Measurements from ENCODE around the gene DPH1.

Gene DPH1

GRCh38 chr17:2062571-2063183 is 32.7 kb downstream of the DPH1 start:
- no peak for DNase-seq (ENCODE audit: low spot score)

DNA sequence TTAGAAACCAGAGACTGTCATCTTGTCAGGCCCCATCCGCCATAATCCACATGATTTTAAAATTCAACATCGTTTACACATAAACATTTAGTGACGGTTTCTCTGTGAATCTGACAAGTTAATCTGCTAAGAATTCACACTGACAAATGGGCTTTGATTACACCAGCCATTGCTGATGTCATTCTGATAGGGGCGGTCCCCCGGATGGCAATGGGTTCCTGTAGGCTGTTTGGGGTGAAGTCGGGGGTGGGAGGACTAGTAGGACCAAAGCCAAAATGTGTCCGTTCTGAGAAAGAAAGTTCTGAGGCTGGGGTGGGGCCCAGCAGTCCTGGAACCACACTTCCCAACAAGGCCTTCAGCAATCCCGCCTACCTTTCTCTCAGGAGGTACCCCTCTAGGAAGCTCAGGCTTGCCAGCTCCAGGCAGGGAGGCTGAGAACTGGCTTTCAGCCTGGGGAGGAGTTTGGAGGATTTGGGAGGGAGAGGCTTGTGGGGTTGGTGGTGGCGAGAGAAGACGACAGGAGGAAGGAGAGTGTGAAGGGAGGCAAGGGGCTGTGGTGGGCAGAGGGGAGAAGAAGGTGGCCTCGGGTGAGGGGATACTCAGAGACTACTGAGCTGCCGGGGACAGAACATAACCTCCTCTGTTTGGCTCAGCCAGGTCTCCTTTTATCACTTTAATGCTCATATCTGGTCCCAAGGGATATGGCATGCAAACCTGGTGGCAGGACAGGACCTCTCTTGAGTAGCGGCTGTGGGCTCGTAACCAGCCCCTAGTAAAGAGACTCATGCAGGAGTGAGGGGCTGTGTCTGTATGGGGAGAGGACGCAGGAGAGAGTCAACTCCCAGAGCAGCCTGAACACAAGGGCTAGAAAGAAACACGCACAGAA is 33.6 kb downstream of the DPH1 start:
- no peak for DNase-seq (ENCODE audit: low spot score)

DNA sequence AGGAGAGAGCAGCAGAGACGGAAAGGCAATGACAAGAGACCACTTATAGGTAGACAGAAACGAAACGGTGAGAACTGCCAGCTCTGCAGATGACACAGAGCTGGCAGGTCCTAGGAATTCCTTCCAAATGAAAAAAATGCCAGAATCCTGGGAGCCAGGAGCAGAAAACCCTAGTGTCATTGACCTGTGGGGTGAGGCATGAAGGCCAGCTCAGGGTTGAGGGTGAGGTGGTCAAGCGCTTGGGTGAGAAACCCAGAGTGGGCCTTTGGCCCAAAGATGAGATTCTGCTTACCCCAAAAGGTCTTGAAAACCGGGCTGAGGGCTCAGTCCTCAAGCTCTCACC is 34.2 kb downstream of the DPH1 start:
- DNase-seq (ENCODE audit: low spot score) = no peak

- DNase-seq (ENCODE audit: low spot score) = no peak
These were observed 34.6 kb downstream of the DPH1 start for GRCh38 chr17:2064520-2064971.

DNA sequence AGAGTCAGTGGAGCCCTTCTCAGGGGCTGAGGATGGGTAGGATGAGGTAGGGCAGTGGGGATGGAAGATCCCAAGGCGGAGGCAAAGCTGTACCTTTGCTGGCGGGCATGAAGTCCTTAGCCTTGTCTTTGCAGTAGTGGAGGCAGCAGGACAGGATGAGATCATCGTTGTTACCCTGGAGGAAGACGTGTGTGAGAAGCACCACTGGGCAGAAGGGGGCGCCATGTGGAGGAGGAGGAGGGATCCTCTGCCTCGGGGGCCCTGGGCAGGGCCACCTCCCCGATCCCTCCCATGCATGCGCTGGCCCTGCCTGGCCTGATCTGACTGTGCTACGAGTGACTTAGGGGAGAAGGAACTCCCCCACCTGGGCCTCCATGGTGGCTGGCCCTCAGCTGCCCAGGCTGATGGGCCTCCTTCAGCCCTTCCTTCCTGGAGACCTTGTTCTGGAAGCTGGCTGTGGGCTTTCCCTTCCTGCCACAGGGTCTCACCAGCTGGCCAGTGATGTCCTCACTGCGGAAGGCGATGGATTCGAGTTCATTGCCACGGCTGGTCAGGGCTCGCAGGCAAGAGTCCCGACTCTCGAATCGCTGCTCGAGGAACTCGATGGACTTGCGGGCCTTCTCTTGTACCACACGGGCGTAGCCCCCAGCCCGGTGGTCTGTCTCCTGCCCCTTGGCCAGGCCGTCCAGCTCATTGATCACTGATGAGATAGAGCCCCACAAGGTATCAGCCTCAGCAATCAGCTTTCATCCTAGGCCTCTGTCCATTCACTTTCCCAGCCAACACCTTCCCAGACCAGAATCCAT is 35.2 kb downstream of the DPH1 start:
- DNase-seq (ENCODE audit: low spot score) = no peak

- no peak for DNase-seq (ENCODE audit: low spot score)
These were observed 36.0 kb downstream of the DPH1 start for GRCh38 chr17:2065949-2066400.

- DNase-seq (ENCODE audit: low spot score) = no peak
These were observed 37.2 kb downstream of the DPH1 start for GRCh38 chr17:2067048-2067561.

GRCh38 chr17:2067608-2068024 is 37.7 kb downstream of the DPH1 start:
- DNase-seq (ENCODE audit: low spot score) = no peak

DNA sequence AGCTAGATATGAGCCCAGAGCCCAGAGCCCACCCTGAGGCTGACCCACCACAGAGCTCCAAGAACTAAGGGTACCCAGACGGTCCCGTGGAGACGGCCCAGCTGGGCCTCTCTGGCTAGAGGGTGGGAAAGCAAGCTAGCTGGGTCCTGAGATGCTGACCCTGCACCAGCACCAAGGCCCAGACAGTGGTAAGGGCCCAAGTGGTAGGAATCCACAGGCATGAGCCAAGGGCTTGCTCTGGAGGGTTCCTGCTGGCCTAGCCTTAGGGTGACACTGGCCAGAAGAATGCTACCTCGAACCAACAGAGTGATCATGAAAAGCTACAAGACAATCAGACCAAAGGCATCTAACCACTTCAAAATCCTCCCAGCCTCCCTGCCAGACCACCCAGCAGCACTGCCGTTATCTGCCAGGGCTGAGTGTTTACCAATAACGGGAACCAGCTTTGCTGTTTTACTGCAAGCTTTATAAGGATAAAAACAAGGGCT is 38.1 kb downstream of the DPH1 start:
- DNase-seq (ENCODE audit: low spot score) = no peak

GRCh38 chr17:2068519-2069051 is 38.6 kb downstream of the DPH1 start:
- peak; percentile 81 for DNase-seq (ENCODE audit: low spot score)

DNA sequence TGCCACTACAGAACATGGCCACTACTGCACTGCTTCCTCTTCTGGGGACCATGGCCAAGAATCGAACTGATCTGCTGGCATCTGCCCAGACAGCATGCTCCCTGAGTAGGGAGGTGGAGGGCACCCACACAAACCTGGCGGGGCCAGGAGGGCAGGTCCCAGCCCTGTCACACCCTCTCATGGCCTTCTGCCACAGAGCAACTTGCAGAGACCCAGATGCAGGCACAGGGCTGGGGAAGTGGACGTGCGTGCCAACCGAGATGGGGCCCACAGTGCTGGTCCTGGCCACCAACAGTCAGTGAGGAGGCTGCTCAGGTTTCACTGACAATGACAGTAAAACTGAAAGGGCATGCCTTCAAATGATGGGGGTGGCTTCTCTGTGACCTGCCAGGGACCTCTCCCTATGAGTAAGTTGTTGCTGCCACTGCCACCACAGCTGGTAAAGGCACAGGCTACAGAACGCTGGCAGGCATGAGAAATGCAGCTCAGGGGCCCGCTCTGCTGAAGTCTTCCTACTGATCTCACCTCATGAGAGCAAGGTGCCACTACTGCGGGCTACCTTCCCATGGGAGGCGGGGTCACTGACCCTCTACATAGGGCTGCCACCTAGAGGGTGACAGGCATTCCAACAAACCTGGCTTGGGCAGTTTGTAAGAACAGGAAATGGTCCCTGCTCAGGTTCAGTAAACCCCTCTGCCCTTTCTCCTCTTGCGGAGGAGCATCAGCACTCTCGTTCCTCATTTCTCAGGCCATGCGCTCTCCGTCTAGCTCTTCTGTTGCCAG is 40.5 kb downstream of the DPH1 start:
- no peak for DNase-seq (ENCODE audit: low spot score)

DNA sequence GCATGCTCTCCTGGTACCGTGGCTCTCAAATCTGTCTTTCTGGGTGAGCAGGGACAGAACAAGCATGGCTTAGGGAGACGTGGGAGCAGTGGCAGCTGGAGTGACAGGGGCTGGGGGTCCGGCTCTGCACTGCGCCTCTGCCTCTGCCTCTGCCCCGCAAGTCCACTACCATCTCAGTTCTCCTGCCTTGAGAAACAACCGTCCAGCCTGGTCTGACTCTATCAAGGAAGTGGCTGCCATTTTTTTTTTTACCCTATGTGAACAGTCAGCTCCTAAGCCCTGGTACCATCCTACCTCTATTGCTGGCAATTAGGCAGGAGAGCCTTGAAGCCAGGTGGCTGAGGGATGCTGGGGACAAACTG is 41.1 kb downstream of the DPH1 start:
- no peak for DNase-seq (ENCODE audit: low spot score)

DNA sequence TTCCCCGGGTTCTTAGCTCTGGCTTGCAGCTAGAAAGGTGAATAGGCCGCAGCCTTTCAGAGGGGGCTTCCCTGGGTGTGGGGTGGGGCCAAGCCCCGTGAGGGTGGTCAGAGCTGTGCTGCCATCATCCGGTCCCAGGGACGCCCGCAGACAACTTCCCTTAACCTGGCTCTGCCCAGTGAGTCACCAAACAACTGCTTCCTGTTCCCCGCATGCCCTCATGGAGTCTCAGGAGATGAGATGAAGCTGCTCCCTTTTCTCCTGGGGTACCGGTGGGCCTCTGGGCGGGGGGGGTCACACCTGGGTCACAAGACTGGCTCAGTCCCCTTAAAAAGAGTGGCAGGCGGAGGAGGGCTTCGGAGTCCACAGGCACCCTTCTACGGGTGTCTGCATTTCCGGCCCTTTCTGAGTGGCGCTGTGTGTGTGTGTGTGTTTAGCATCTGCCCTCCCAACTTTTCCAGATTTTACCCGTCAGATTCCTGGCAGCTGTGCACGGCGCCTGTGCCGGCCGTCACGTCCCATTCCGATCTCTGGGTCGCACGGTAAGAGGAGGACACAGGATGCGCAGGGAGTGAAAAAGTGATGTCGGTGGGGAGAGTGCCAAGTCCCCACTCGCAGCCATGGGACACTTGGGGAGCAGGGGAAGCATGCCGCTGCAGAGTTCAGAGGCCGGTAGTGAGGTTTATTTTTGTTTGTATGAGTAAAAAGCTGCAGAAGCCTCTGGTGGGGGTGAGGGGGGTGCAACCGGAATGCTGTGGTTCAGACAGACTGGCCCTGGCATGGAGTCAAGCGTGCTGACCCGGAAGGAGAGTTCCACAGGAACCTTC is 41.7 kb downstream of the DPH1 start:
- DNase-seq (ENCODE audit: low spot score) = no peak

GRCh38 chr17:2074919-2075318 is 45.0 kb downstream of the DPH1 start:
- DNase-seq (ENCODE audit: low spot score) = no peak

DNA sequence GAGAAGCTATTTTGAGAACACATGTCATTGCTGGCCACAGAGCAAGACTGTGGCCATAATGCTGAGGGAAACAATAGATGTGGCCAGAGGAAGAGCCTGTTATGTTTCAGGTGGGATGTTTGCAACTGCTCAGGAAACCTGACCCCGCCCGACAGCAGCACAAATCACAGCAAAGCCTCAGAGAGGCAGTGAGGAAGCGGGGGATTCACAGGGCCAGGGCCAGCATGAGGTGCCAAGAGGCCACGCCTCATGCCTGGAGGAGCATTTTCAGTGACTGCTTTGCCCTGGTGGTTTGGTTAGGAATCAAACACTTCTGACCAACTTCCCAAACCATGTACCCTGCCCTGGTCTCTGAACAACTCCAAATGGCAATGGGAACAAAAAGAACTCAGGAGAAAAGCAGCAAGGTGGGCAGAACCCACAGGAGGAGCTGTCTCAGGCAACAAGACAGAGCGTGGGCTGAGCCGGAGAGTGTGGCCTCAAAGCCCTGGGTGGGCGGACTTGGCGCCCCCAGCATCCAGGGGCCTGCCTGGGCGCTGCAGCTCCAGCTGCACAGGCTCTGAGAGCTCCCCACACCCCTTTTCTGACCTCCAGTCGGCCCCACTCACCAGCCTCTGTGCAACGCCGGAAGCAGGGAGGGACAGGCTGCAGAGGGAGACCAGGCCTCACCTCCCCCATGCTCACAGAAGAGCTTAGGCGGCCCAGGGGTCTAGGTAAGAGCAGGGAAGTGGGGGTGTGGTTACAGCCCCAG is 45.6 kb downstream of the DPH1 start:
- DNase-seq (ENCODE audit: low spot score) = no peak

DNA sequence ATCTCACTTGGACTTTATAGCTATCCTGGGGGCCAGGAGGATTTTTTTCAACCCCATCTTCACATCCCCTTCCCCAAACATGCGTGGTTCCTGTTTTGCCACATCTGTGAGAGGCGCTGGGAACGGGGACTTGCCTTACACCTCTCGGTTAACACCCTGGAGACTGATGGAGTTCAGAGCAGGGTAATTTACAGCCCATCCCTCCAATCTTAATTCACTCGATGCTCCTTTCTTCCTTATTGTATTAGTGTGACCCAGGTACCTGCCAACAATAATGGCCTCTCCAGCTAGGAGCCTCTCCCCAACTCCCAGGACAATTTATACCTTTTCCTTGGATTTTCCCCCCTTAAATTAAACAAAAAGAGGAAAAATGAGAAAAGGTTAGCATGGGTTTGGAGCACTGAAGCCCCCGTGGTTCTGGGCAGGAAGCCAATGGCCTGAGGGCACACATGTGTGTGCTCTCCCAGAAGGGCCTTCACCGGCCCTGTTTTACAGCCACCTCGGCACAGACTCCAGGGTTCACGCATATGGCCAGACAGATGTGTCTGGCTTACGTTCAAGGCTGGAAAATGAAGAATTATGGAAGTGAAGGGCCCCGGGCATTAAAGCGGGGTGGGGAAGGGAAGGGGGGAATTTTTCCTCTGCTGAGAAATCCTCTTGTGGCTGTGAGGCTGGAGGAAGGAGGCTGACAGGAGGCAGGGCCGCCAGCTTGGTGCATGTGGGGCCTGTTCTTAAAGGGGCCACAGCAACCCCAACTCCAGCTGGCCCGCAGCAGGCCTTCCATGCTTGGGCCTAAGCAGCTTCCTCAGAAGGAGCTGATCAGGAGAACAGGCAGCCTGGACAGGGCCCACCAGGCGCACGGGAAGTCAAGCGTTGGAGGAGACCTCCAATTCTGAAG is 46.4 kb downstream of the DPH1 start:
- no peak for DNase-seq (ENCODE audit: low spot score)

DNA sequence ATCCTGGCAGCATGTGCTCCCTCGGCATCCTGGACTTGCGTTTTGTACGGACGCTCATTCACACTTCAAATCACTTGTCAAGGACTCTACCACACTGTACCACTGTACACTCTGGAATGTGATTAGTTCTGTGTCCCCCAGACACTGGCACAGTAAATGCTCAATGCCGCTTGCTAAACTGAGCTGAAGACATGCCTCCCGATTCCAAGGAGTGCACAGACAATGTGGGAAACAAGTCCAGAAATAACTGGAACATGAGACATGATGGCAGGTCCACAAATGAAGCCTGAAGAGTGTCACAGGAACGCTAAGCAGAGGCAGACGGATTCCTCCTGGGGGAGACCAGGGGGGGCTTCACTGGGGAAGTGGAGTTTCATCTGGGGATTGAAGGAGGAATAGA is 47.1 kb downstream of the DPH1 start:
- DNase-seq (ENCODE audit: low spot score) = no peak

GRCh38 chr17:2081564-2081963 is 51.6 kb downstream of the DPH1 start:
- no peak for DNase-seq (ENCODE audit: low spot score)

Measured in cerebellar cortex (tissue), 1 donor.